GM20431 (cell line): ENCODE results near the gene SLC4A5.

ENCODE experiments used
- in situ Hi-C: fragments of 300-500 bp; cut with MseI, MboI; formaldehyde crosslinking; loops from one replicate; pipeline ENCODE4 v1.15.0; 2020; ENCODE audit warnings: low sequenced_read_pairs; ENCODE audit not compliant: unreplicated experiment

SLC4A5 gene

DNA sequence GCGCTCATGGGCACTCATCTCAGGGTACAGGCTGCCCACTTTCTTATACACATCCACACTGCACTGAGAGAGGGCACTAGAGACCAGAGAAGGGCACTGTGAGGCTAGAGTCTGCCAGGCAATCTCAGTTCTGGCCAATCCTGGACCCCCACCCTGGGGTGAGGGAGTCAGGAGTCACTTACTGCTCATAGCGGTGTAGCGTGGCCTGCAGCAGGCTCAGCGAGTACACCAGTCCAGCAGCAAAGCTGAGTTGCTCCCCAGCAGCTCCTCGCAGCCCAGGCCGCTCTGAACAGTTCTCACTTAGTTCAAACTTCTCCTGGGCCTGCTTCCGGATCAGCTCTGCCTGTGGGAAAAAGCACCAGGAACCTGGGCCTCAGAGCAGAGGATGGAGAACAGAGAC is 24.6 kb upstream of the SLC4A5 start:
- in situ Hi-C loops: no loop called here

DNA sequence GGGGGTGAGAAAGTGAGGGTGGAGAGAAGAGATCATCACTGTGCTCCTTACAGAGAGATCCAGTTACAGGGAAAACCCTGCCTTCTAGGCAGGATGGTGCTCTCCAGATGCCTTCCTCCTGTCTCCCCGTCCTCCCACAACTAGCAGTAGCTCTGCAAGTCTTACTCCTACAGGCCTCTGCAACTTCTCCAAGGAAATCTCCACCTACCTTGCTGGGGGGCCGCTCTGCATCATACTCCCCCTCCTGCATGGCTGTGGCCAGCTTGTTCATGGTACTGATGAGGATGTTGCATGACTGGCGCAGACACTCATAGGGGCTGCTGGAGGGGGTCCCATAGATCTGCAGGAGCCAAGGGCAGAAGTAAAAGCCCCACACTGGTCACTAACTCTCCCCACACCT is 22.8 kb upstream of the SLC4A5 start:
- in situ Hi-C loops: no loop called here

DNA sequence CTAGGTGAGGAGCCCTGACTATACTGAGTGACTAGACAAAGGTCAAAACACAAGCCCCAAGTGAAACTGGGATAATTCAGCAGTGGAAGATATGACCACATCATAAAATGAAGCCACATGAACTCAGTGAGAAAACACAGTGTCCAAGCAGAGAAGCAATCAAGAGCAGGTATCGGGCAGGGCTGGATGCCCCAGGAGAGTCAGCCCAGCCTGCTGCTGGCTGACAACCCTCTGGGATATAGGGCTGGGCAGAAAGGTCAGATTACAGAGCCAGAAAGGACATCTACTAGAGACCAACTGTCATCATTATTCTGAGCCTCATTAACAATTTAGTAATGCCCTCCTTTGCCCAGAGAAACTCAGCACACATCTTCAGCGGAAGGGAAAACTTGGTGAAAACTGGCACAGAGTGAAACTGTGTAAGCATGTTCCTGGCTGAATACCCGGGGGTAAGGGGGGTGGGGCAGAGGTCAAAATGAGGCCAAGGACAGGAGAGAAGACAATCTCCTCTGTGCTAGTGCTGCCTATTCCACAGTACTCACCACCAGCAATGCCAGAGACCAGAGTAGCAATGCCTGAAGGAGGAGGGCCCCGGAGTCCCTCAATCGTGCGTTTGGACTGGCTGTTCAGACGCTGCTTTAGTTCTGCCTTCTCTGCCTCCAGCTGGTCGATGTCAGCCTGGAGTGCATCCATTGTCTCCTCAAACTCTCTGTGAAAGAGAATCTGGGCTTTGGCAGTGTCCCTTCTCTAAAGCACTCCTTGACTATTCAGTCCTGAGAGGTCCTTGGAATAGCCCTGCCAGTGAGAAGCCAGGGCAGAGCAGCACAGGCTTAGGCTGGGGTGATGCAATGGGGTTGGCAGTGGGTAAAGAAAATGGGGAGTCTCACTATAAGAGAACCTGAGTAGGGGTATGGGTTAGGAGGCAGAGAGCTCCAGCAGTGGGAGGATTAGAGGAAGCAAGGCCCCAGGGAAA is 21.6 kb upstream of the SLC4A5 start:
- in situ Hi-C loops: no loop called here

DNA sequence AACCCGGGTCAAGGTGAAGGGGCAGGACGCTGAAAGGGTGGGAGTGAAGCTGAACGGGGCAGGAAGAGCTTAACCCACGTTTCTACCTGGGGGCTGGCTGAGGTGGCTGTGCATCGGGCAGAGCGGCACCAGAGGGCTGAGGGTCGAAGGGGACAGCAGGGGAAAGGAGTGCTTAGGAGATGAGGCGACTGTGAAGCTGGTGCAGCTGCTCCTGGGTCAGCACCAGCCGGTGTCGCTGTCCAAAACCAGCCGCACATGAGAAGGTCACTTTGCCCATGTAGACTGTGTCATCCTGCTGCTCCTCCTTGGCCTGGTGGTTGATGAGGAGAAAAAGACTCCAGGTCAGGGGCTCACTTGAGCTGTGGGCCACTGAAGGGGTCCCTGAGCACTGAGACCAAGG is 18.1 kb upstream of the SLC4A5 start:
- in situ Hi-C loops: no loop called here

DNA sequence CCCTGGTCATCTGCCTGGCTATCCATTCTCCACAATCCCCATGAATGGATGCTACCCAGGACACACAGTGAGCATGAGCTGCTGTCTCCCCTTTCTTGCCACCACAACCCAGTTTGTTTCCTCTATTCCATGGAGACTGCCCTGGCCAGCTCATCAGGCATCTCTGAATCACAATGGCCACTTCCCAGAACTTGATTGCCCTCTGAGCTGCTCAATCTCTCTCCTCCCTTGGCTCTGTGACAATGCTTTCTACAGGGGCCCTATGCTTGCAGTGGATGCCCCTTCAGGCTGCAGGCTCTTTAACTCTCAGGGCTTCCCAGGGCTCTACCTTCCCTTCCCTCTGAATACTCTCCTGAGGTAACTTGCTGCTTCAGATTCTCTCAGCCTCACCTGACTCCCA is 14.4 kb upstream of the SLC4A5 start:
- in situ Hi-C loops: no loop called here

DNA sequence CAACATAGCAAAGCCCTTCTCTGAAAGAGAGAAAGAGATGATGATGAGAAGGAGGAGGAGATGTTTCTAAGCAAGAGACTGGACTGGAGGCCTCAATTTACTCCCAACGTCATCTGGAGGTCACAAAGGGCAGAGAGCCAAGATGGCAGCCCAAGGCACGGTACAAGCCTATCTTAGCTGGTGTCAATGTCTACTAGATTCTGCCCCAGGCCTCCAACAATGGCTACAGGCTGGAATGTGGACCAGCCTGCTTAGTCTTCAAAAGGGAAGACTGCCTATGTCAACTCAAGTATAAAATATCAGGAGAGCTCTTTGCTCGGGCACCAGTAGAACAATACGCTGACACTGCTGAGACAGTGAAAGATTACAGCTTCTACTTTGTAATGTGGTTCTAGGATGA is 6.7 kb upstream of the SLC4A5 start:
- in situ Hi-C loops: no loop called here

DNA sequence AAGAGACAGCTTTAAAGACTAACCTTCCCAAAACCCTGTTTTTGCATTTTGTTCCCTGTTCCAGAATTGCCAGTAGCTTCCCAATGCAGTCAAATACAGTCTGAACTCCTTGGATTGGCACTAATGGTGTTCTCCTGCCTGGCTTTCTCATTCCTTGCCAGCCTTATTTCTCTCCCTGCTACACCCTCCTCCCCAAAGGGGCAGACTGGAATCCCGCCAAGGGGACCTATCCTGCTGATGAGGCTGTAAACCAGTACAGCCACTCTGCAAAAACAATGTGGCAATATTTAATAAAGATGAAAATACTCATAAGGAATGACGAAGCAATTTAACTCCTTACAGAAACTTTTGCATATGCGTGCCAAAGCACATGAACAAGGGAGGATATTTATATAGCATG is 4.5 kb upstream of the SLC4A5 start:
- in situ Hi-C loops: no loop called here

DNA sequence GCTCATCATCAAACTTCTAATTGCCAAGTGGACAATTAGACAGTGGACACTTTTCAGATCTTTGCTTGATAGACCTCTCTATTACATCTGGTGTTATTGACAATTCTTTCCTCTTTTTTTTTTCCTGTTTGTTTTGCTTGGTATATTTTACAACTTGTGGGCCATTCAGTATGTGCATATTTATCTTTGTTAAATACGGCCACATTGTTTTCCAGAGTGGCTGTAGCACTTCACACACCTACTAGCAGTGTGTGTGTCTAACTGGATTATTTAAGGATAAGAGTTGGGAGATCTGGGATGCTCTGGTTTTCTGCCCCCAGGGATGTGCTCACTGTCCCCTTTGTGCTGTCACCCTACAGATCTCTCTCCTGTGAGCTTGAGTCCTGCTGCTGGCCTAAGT is 4.1 kb upstream of the SLC4A5 start:
- in situ Hi-C loops: no loop called here

DNA sequence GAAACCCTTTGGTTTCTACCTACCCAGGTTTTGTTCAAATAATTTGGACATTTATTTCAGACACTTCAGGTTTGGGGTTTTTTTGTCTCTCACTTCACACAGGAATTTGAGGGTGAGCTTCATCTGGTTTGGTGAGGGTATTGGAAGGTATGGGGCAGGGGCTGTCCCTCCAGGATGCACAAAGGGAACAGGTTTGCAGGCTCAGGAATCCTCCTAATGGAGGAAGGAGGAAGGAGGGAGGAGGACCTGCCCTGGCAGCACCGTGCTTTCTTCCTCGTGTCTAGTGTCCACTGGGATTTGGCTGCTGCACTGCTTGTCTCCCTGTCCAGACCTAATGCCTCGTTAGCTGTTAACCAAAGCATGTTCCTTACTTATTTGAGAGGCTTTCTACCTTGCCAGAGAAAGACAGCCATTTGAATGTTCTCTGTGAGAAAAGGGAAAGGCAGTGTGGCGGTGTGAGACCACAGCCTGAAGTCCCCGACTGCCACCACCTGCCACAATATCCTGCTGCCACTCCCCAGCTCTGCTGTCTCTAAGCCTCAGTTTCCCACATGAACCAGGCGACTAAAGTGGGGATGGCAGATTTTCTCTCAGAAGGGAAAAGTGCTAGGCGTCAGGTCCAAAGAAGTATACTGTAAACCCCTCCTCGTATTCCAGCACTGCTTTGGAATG is 2.2 kb upstream of the SLC4A5 start:
- in situ Hi-C loops: no loop called here

DNA sequence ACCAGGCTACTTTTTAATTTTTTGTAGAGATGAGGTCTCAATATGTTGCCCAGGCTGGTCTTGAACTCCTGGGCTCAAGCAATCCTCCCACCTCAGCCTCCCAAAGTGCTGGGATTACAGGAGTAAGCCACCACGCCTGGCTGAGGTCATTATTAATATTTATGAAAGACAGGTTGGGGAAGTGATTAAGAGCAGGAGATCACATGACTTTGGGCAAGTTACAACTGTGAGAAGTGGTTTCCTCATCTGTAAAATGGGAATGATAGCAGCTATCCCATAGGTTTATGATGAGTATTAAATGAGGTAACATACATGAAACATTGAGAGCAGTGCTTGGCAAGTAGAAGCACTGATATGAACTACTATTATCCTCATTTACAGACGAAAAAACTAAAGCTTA is 7.0 kb downstream of the SLC4A5 start:
- in situ Hi-C loops: loop anchor here (10.0 kb wide), 1 partner anchor 91 kb away; no protein-coding TSS in a partner anchor

DNA sequence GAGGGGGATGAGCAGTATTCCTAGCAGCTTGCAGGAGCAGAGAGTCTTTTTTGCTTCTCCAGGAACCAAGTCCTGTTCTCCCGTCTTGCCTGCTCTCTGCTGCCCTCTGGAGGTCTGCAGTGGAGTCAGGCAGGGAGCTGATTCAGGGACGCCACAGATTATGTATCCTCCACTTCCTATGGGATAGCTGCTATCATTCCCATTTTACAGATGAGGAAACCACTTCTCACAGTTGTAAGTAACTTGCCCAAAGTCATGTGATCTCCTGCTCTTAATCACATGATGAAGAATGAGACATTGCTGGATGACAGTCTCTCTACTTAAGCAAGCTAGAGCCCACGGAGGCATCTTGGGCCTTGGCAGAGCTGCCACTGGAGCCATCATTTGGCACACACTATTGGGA is 8.3 kb downstream of the SLC4A5 start:
- in situ Hi-C loops: loop anchor here (10.0 kb wide), 1 partner anchor 90 kb away; no protein-coding TSS in a partner anchor

DNA sequence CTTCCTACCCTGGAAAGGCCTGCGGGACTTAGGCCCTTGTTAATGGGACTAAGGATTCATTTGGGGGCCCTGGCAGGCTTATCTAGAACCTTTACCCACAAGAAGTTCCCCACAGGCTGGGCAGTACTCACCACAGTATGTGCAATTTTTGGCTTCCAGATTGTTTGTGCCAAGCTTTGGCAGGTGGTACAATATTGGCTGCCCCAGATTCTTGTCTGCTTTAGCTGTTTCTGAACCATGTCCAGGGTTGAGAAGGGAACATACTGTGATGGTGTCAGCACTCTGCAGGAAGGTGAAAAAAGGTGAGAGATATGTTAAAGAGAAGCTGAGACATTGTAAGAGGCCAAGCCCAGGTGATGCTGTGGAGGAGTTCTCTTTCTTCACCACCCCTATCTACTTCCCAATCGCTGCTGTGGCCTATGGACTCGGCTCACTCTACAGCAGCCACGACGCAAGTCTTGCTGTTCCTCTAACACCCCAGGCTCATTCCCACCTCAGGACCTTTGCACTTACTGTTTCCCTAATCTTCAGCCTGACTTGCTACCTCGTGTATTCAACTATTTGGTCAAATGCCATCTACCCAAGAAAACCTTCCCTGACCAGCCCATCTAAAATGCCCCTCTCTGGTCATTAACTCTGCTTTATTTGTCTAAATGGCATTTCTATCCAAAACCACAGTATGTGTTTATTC is 9.2 kb downstream of the SLC4A5 start:
- in situ Hi-C loops: loop anchor here (10.0 kb wide), 1 partner anchor 89 kb away; no protein-coding TSS in a partner anchor

DNA sequence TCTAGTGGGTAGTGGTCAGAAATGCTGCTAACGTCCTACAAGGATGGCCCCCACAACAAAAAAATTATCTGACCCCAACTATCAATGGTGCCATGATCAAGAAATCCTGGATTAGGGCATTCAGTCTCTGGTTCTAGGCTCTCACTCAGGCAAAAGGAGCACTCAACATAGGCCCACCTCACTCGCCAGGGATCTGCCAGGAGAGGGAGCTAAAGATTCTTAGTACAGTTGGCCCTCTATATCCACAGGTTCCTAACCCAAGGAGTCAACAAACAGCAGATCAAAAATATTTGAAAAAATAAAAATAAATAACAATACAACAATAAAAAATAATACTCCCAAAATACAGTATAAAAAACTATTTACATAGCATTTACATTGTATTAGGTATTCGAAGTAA is 10.0 kb downstream of the SLC4A5 start:
- in situ Hi-C loops: loop anchor here (10.0 kb wide), 1 partner anchor 88 kb away; no protein-coding TSS in a partner anchor

DNA sequence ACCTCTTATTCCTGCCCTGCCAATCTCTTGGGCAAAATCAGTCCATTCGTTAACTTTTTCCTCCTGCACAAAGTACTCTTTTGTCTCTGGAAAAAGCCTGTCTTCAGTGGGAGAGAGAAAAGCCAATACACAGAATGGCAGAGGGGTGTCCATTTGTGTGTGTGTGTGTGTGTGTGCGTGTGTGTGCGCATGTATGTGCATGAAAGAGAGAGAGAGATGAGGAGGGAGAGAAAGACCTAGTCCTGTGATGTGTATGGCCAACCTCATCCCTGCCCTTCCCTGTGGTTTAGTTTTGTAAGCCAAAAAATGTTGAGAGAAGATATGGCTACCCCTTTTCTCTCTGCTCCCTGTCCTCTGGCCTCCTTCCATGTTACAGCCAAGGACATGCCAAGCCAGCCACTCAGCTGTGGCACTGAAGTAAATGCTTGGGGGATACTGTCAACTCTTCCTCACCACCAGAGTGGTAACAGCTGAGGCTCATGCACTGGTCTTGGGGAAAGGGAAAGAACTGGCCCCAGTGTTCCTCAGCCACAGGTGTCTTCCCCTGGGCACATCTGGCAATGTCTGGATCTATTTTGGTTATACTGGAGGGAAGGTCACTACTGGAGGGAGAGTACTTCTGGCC is 10.6 kb downstream of the SLC4A5 start:
- in situ Hi-C loops: loop anchor here (10.0 kb wide), 1 partner anchor 88 kb away; no protein-coding TSS in a partner anchor

DNA sequence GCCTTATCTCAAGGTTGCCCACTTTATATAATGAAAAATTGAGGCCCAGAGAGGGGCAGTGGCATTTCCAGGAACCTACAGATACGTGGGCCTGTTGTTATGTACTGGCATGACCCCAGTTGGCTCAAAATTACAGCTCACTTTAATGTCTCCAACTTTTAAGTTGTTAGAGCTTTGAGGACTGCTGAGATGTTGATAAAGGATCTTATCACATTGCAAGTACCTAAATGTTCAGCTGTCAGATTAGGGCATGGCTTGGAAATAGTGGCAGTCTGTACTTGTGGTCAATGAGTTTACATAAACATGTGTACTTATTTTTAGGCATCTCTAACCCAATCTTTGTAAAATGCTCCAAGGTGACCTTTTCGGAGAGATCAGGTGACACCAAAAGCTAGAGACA is 14.6 kb downstream of the SLC4A5 start:
- in situ Hi-C loops: no loop called here

DNA sequence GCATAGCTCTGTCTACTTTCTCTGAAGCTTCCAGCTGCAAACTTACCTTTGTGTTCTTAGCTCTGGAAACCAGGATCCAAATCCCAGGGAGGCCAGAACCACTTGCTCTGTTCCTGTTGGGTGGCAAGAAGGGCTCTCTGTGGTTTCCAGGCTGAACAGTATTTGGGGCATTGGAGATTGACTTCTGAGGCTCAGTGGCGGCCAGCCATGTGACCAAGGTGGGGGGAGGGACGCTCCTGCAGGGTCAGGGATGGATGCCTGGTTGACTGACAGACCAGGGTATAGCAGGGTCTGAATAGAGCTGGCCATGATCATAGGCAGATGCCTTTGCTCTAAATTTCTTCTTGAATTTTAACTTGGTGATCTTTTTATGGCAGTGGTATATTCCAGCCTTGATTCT is 15.1 kb downstream of the SLC4A5 start:
- in situ Hi-C loops: no loop called here

DNA sequence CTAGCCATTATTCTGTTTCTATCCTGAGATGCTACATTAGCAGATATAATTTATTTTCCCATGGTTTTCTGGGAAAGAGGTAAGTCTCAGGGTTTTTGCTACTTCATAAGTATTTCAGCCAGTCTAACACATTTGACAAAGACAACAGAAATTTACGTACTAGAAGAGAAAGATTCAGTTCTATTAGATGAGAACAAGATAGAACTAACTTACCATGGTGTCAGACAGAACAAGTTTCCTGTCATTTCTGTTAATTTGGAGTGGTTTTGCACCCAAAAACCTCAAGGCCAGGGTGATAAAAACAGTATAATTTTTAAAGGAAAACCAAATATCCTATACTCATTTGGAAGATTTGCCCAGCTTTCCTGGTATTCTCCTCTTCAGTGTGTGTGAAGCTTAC is 15.6 kb downstream of the SLC4A5 start:
- in situ Hi-C loops: no loop called here

DNA sequence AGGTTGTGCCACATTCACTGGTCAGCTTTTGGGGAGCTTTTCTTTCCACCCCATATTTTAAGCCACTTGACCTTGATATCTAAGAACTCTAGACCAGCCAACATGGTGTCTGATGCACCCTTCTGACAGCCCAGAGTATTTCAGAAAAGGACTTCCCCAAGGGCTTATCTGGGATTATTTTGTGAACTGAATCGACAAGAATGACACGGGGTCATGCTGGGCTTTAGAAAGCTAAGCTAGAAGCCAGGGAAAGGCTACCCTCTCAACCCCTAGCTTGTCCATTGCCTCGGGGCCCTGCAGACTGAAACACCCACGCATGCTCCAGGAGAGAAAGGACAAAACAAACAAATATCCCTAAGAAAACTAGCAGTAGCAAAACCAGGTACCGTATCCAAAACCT is 16.0 kb downstream of the SLC4A5 start:
- in situ Hi-C loops: no loop called here

DNA sequence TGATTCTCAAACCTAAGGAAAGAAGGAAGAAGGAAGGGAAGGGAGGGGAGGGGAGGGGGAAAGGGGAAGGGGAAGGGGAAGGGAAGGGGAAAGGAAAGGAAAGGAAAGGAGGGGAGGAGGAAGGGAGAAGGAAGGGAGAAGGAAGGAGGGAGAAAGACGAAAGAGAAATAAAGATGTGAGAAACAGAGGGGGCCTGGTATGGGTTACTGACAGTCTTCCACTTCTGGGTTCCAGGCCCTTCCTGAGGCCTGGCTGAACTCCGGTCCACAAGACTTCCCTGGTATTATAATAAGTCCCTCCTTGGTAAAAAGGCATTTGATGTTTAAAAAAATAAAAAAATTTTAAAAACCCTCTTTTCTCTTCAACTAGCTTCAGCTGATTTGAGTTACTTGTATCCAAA is 17.4 kb downstream of the SLC4A5 start:
- in situ Hi-C loops: no loop called here

DNA sequence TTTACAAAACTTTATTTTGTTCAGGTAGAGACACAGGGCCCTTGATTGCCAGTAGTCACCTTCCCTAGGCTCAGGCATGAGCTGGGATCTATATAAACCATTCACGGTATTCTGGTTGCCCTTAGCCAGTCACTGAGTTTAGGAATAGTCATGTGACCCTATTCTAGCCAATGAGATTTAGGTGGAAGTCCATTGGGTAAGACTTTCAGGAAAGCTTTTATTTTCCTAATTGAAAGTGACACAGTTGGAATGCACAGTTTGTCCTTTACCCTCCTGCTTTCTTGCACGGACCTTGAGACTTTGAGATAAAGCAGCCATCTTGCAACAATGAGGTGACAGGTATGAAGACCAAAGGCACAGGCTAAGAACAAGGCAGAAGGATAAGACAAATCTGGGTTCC is 21.5 kb downstream of the SLC4A5 start:
- in situ Hi-C loops: no loop called here
